Fibroblast of lung (primary cell): ENCODE measurements around the gene NDC80. TPM values are rescaled to one million over a fixed set of nuclear protein-coding genes. Genes with fewer than 3 reads are reported as not detected.

Source experiments
- DNase-seq, 2 donors: peaks; one replicate each; pipeline versions ENCODE4 v3.0.0 to v3.0.0-alpha.2; 2010; ENCODE audit warnings: low read depth in 2 of 2
- H2AFZ ChIP-seq: 2 replicates; pipeline ENCODE4 v1.5.1; 2012; ENCODE audit warnings: low read length, control low read depth, inconsistent platforms
- H3K27ac ChIP-seq: 2 replicates; pipeline ENCODE4 v1.5.1; 2011; ENCODE audit warnings: low read length, control low read depth; ENCODE audit not compliant: insufficient read depth
- H3K27me3 ChIP-seq: 2 replicates; pipeline ENCODE4 v1.5.1; 2011; ENCODE audit warnings: mild to moderate bottlenecking, low read length; ENCODE audit not compliant: control insufficient read depth, insufficient read depth
- H3K36me3 ChIP-seq: 2 replicates; pipeline ENCODE4 v1.5.1; 2011; ENCODE audit warnings: low read length; ENCODE audit not compliant: control insufficient read depth, insufficient read depth
- H3K4me1 ChIP-seq: 2 replicates; pipeline ENCODE4 v1.5.1; 2011; ENCODE audit warnings: low read length; ENCODE audit not compliant: control insufficient read depth, insufficient read depth; ENCODE audit errors: extremely low read depth
- H3K4me2 ChIP-seq: 2 replicates; pipeline ENCODE4 v1.5.1; 2011; ENCODE audit warnings: low read length, control low read depth; ENCODE audit not compliant: insufficient read depth; ENCODE audit errors: extremely low read depth
- H3K4me3 ChIP-seq, 4 experiments: fragments of 200-600 bp in 1 of 4; sonication (generic) in 1 of 4; replicated peaks in 1 of 4; 2 replicates each; pipeline ENCODE4 v1.5.1; 2011 to 2016; ENCODE audit warnings: low read length in 4 of 4, low read depth in 3 of 4, mild to moderate bottlenecking in 3 of 4, control low read depth in 2 of 4, inconsistent platforms in 1 of 4, mixed read lengths in 1 of 4; ENCODE audit not compliant: insufficient read depth in 1 of 4; ENCODE audit errors: control extremely low read depth in 1 of 4
- H3K79me2 ChIP-seq: 2 replicates; pipeline ENCODE4 v1.5.1; 2012; ENCODE audit warnings: mild to moderate bottlenecking, low read length, inconsistent platforms; ENCODE audit not compliant: control insufficient read depth, insufficient read depth
- H3K9ac ChIP-seq: 2 replicates; pipeline ENCODE4 v1.5.1; 2011; ENCODE audit warnings: mild to moderate bottlenecking, low read length, control low read depth; ENCODE audit not compliant: insufficient read depth
- H3K9me3 ChIP-seq: 2 replicates; pipeline ENCODE4 v1.5.1; 2012; ENCODE audit warnings: low read depth, low read length; ENCODE audit not compliant: control insufficient read depth, insufficient read depth
- H4K20me1 ChIP-seq: 2 replicates; pipeline ENCODE4 v1.5.1; 2011; ENCODE audit warnings: low read length; ENCODE audit not compliant: control insufficient read depth, insufficient read depth; ENCODE audit errors: extremely low read depth
- EZH2 ChIP-seq: IDR thresholded peaks from 2 replicates; pipeline ENCODE4 v1.5.1; 2012; ENCODE audit warnings: low read length, control low read depth, mild to moderate bottlenecking; ENCODE audit errors: missing control alignments
- polyA plus RNA-seq, 2 donors: library from polyadenylated mRNA; depleted of rRNA in 1 of 2; stranded (reverse) in 1 of 2; unstranded in 1 of 2; fragments of >200 nt; gene quantifications; 2 replicates each; pipeline ENCODE4 v1.2.1, GENCODE V29; 2011 to 2012; ENCODE audit warnings: missing spikeins in 1 of 2
- total RNA-seq: library from RNA; depleted of rRNA; stranded (reverse); fragments of >200 nt; gene quantifications from 2 replicates; pipeline ENCODE4 v1.2.1, GENCODE V29; 2014
- TF ChIP-seq, protein P1 (sequence below), 2 donors: IDR thresholded peaks in 1 of 2; conservative IDR thresholded peaks in 1 of 2; 1 replicate in 1 of 2; 2 replicates in 1 of 2; pipeline ENCODE4 v1.5.1; 2011 to 2012; ENCODE audit warnings: low read length in 2 of 2, control low read depth in 1 of 2, inconsistent platforms in 1 of 2, low read depth in 1 of 2, mild to moderate bottlenecking in 1 of 2

NDC80 gene
- total and polyA plus RNA-seq, 2 donors (not counting 1 experiment from before 2014, with no cell fraction given) = 8.3 to 9.7 TPM

DNA sequence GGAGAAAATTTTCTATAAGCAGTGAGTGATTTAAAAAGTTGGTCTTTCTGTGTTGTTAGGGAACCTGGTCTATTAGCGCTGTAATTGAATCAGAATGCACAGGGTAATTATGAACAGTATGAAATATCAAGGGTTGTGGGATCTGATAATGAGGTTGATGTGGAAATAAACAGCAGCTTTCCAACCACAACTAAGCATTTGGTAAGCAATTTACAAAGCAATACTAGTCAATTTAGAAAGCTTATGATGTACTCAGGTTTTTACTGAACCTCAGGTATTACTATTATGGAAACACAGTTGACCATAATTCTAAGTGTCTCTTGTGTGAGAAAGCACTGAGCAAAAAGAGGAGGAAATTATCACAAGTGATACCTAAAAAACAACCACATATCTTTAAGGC, 73.2 kb downstream of the NDC80 start:
- Histone ChIP-seq H3K4me2 (no peak overlapping the region), H4K20me1 (no peaks in the 10 kb centered on the region), H3K4me3 (no peak overlapping the region), H3K9ac (no peak overlapping the region), H3K27ac (no peak overlapping the region), H3K9me3 (no peaks in the 10 kb centered on the region), H2AFZ (no peak overlapping the region), H3K79me2 (no peaks in the 10 kb centered on the region), H3K4me1 (no peaks in the 10 kb centered on the region), H3K27me3 (no peaks in the 10 kb centered on the region), H3K36me3 (no peaks in the 10 kb centered on the region)
- TF ChIP-seq EZH2 = no peak
- no peak for DNase-seq

GRCh38 chr18:2651981-2652380, 80.6 kb downstream of the NDC80 start:
- Histone ChIP-seq H3K27ac (no peak overlapping the region), H4K20me1 (no peaks in the 10 kb centered on the region), H3K9ac (no peak overlapping the region), H3K27me3 (no peaks in the 10 kb centered on the region), H3K79me2 (peaks cover 11% of the 10 kb centered on the region), H3K4me2 (no peak overlapping the region), H3K9me3 (no peaks in the 10 kb centered on the region), H3K4me1 (no peaks in the 10 kb centered on the region), H3K4me3 (no peak overlapping the region), H2AFZ (no peak overlapping the region), H3K36me3 (no peaks in the 10 kb centered on the region)
- DNase-seq = no peak
- TF ChIP-seq EZH2 = no peak
- TF ChIP-seq, protein P1, sequence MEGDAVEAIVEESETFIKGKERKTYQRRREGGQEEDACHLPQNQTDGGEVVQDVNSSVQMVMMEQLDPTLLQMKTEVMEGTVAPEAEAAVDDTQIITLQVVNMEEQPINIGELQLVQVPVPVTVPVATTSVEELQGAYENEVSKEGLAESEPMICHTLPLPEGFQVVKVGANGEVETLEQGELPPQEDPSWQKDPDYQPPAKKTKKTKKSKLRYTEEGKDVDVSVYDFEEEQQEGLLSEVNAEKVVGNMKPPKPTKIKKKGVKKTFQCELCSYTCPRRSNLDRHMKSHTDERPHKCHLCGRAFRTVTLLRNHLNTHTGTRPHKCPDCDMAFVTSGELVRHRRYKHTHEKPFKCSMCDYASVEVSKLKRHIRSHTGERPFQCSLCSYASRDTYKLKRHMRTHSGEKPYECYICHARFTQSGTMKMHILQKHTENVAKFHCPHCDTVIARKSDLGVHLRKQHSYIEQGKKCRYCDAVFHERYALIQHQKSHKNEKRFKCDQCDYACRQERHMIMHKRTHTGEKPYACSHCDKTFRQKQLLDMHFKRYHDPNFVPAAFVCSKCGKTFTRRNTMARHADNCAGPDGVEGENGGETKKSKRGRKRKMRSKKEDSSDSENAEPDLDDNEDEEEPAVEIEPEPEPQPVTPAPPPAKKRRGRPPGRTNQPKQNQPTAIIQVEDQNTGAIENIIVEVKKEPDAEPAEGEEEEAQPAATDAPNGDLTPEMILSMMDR (conservative IDR thresholded peaks at IDR 0.05 in 1 of 2, IDR thresholded peaks at IDR 0.05 in 1 of 2; ENCODE audit: low read depth in 1 of 2, low read length in 2 of 2) = no peak

DNA sequence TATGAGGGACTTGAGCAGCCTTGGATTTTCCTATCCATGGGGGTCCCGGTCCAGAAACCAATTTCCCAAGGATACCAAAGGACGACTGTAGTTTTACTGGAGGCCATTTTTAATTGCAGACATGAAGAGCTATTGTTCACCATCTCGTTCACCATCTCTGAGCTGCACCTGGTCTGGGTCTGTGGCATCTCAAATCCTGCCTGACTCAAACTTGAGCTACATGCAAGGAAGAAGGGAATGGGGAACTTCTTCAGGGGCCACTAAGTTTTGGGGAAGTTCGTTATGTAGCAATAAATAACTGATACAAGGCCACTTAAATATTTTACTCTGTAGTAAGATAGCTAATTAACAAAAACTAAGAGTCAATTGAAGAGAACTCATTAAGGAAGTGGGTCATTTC, 82.1 kb downstream of the NDC80 start:
- Histone ChIP-seq H3K4me1 (peaks cover 3% of the 10 kb centered on the region), H3K9me3 (no peaks in the 10 kb centered on the region), H2AFZ (no peak overlapping the region), H3K27ac (no peak overlapping the region), H3K79me2 (peaks cover 25% of the 10 kb centered on the region), H4K20me1 (no peaks in the 10 kb centered on the region), H3K4me3 (no peak overlapping the region), H3K9ac (no peak overlapping the region), H3K27me3 (no peaks in the 10 kb centered on the region), H3K4me2 (no peak overlapping the region), H3K36me3 (no peaks in the 10 kb centered on the region)
- no peak for TF ChIP-seq EZH2
- TF ChIP-seq, protein P1 (conservative IDR thresholded peaks at IDR 0.05 in 1 of 2, IDR thresholded peaks at IDR 0.05 in 1 of 2; ENCODE audit: low read depth in 1 of 2, low read length in 2 of 2) = no peak
- DNase-seq = no peak
